Lower leg skin (tissue), 3 donors: ENCODE data around the gene PCDHB15.
"Not testable (repeated sequence)": the region's sequence is repeated elsewhere in the genome, so short reads cannot be mapped to it uniquely, and the experiment has no call there.

Experiments used
- POLR2A ChIP-seq, 2 donors: fragments of 450-650 bp; IDR thresholded peaks; one replicate each; pipeline ENCODE4 v1.6.1; 2016 to 2017; ENCODE audit warnings: antibody characterized with exemption in 2 of 2, mild to moderate bottlenecking in 1 of 2, moderate library complexity in 1 of 2
- TF ChIP-seq, protein P1 (sequence below), 3 donors: fragments of 450-650 bp; IDR thresholded peaks; one replicate each; pipeline ENCODE4 v1.5.1; 2016; ENCODE audit warnings: antibody characterized with exemption in 3 of 3, mild to moderate bottlenecking in 3 of 3, moderate library complexity in 2 of 3

- TF ChIP-seq, protein P1, sequence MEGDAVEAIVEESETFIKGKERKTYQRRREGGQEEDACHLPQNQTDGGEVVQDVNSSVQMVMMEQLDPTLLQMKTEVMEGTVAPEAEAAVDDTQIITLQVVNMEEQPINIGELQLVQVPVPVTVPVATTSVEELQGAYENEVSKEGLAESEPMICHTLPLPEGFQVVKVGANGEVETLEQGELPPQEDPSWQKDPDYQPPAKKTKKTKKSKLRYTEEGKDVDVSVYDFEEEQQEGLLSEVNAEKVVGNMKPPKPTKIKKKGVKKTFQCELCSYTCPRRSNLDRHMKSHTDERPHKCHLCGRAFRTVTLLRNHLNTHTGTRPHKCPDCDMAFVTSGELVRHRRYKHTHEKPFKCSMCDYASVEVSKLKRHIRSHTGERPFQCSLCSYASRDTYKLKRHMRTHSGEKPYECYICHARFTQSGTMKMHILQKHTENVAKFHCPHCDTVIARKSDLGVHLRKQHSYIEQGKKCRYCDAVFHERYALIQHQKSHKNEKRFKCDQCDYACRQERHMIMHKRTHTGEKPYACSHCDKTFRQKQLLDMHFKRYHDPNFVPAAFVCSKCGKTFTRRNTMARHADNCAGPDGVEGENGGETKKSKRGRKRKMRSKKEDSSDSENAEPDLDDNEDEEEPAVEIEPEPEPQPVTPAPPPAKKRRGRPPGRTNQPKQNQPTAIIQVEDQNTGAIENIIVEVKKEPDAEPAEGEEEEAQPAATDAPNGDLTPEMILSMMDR (IDR thresholded peaks at IDR 0.05): not testable (repeated sequence)
- TF ChIP-seq POLR2A (IDR thresholded peaks at IDR 0.05): not testable (repeated sequence)
These were observed 29.7 kb upstream of the PCDHB15 start for GRCh38 chr5:141215504-141215903.
